IPS-NIHi7 (cell line): Measurements from ENCODE around the gene HAVCR1.
"Not testable (repeated sequence)": the region's sequence is repeated elsewhere in the genome, so short reads cannot be mapped to it uniquely, and the experiment has no call there.

Experiments
- DNase-seq: peaks from one replicate; pipeline ENCODE4 v3.0.0; 2012; ENCODE audit warnings: mixed read lengths; ENCODE audit errors: extremely low spot score

Gene HAVCR1

DNA sequence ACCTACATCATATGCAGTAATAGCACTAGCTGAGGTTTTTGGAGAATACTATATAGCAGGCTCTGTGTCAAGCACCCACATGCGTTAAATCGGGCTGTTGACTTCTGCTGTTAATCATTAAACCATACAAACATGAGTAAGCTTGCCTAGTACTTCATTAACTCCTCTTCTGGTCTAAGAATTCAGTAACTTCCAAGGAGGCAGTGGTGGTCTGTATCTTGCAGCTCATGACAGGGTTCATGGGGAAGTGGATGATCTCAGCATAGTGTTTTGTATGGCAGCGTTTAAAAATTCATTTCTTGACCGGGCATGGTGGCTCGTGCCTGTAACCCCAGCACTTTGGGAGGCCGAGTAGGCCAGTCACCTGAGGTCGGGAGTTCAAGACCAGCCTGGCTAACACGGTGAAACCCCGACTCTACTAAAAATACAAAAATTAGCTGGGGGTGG is at the start of gene HAVCR1:
Gene HAVCR1, minus strand, starts transcription at position 24 of the 447 bp plus-strand sequence. CDS start 1,173 bp downstream, outside the sequence.
- no peak for DNase-seq

DNA sequence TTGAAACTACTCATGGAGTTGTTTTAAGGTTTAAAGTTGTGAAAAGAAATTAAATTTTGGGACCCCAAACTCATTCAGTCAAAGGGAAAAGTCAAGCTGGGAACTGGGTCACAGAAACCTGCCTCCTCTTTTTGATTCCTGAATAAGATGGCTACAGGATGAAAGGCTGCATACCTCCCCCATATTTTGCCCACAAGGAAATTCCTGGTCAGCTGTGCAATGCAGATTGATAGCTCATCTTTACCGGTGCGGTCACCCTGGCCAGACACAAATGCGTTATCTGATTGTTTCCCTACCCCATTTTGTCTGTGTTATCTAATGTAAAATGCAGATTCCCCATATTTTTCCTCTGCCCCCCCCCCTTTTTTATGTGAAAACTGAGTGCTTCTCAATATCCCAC is 48.6 kb upstream of the HAVCR1 start:
- DNase-seq = no peak

DNA sequence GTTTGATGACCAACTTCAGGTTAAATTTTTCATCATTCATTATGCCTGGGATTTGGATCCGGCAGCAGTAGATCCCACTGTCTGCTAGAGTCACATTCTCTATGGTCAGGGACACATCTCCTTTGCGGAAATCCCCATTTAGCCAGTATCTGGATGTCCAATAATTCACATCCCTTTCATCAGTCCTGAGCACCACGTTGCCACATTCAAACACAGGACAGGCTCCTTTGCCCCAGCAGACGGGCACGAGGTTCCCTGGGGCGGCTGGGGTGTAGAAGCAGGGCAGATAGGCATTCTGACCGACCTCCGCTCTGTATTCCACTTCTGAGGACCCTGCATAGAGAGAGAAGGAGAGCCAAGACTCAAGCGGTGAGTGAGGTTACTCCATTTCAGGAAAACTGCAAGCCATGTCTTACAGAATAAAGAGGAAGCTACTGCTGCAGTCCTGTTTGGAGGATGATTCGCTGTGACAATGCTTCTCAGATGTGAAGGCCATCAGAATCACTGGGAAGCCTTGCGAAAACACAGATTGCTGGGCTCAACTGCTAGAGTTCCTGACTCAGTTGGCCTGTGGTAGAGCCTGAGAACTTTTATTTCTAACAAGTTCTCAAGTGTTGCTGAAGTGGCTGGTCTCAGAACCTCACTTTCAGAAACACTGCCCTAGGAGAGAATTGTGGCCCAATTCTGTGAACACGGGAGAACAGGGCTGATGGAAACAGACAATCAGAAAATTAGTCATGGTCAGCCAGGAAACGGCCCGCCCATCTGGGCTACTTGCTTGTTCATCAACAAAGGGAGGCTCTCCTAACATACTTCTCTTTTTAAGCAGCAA is 47.9 kb upstream of the HAVCR1 start:
- no peak for DNase-seq

DNA sequence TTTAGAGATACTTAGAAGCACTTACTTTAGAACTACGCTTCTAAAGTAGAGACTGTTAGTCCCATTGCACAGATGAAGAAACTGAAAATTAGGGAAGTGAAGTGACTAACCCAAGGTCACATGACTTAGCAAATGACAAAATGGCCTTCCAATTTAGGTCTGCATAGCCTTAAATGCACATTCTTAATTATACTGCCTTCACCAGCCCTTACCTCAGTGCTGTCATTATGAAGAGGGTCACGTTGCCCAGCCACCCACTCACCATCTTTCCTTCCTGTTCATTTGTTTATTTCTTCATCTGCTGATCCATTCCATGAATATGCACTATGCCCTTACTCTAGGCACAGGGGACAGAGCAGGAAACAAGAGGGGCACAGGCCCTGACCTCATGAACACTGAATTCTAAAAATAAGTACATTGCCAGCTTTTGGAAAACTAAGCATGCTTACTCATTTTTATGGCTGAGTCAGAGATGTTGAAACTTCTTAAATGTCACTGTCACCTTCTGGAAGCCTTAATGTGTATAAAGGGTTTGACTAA is 41.3 kb upstream of the HAVCR1 start:
- DNase-seq = no peak

DNA sequence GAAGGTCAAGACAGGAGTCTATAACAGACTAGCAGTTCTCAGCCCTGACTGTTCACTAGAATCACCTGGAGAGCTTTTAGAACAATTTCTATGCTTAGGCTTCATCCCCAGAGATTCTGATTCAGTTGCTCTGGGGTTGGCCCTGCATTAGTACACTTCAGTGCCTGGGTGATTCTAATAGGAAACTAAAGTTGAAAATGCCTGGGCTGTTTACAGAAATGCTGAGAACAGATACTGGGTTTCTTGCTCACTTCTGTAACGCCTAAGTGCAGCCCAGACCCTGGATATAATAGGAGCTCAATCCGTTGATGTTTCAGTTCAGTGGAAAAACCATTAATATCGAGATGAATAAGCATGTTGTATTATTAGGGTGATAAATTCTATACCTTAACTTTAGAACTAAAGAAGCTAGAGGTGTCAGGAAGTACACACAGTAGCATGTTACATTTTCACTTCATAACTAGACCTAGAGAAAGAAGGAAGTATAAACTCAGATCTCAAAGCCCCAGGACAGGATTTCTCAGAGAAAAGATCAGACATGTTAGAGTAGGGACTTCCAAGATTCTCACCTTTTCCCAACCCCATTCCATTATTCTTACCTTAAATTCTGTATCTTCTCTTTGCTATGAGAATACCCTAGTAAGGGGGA is 29.6 kb upstream of the HAVCR1 start:
- DNase-seq = no peak

DNA sequence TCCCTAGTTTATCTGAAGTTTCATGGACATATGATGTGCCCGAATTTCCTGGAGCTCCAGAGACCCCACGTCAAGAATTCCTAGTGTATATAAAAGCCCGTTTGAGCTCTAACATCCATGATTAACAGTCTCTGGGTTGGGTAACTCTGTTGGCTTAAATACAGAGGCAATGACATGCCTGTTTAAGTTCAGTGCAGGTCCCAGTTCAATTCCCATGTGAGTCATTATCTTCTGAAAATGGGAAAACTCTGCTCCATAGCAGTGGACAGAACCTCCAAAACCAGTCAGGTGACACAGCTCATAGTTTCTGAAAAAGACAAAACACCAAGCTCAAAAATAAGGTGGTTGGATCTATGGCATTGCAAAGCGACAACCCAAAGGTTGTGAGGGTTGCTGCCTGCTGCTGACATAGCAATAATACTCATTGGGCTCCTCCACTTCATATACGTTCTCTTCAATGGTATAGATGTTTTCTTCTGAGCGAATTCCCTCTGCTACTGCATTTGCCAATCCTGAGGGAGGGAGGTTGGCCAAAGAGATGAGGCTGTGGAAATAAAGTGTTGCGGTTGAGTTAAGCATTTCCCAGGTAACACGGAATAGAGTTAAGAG is 27.9 kb upstream of the HAVCR1 start:
- no peak for DNase-seq

DNA sequence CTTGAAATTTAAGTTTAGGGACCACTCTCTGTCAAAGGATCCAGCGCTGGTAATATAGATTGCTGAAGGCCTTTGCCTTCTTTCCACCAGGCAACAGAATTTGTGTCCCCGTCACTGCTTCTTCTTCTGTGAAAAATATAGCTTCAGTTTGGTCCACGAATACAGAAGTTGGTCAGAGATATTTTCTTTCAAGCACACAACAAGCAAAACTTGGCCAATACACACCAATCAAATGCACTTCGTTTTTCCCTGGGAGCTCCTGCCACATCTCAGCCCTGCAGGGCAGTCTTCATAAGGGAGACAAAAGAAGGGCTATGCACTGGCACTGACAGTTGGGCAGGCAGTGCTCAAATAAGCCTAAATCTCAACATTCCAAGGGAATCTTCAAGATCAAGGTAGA is 27.0 kb upstream of the HAVCR1 start:
- DNase-seq = no peak

DNA sequence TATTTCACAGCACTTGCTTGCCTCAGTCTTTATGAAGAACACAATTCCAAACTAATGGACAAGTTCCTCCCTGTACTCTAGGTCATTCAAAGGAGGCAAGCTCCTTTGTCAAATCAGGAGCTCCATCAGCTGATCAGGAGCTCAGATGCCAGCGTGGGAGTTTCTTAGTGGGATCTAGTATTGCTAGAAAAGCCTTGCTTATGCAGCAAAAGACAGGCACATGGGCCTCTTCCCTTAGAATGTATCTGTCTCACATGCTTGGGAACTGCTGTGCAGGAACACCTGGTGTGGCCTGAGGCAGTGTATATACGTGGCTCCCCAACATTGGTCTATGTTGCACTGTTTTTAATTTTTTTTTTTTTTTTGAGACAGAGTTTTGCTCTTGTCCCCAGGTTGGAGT is 21.4 kb upstream of the HAVCR1 start:
- DNase-seq = no peak

DNA sequence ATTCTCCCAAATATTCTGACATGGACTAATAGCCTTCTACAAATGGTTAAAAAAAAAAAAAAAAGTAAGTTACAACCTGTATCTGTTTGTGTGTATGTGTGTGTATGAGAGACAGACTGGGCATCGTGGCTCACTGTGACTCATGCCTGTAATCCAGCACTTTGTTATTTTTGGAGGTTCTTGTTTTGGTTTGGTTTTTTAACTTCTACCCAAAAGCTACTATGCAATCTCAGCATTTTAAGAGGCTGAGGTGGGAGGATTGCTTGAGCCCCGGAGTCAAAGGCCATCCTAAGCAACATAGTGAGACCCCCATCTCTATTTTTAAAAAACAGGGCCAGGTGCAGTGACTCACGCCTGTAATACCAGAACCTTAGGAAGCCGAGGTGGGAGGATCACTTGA is 17.6 kb upstream of the HAVCR1 start:
- no peak for DNase-seq

DNA sequence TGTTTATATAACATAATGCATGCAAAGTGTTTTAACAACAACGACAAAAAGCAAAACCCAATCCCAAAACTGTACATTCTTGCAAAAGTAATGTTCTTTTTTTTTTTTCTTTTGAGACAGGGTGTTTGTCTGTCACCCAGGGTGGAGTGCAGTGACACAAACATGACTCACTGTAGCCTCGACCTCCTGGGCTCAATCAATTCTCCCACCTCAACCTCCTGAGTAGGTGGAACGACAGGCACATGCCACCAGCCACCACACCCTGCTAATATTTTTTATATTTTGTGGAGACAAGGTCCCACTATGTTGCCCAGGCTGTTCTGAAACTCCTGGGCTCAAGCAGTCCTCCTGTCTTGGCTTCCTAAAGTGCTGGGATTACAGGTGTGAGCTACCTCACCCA is 13.6 kb upstream of the HAVCR1 start:
- no peak for DNase-seq

DNA sequence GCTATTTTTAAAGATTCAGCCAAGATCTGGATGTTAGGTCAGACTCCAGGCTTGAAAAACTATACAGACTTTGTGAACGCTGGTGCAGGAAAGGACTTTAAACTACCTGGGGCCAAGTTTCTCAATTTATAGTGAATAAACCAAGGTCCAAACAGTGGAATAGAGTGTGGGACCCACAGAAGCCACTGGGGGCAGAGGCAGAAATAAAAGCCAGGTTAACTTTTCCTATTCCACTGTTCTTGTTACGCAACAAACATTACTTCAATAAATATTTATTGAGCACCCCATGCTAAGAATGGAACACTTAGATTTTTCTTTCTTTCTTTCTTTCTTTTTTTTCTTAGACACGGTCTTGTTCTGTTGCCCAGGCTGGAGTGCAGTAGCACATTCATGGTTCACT is 11.0 kb upstream of the HAVCR1 start:
- DNase-seq = no peak

DNA sequence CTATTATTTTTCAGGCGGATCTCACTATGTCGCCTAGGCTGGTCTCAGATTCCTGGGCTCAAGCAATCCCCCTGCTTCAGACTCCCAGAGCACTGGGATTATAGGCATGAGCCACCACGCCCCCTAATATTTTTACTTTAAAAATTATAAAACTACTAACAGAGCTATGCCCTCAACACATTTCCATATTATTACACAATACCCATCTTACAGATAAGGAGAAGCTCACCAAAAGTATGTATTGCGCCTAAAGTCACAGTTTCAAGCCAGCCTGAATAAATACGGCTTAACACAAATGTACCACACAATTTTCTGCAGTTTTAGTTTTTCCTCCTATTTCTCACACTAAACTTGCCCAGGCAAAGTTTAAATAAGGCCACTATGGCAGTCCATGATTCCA is 9.9 kb upstream of the HAVCR1 start:
- no peak for DNase-seq

DNA sequence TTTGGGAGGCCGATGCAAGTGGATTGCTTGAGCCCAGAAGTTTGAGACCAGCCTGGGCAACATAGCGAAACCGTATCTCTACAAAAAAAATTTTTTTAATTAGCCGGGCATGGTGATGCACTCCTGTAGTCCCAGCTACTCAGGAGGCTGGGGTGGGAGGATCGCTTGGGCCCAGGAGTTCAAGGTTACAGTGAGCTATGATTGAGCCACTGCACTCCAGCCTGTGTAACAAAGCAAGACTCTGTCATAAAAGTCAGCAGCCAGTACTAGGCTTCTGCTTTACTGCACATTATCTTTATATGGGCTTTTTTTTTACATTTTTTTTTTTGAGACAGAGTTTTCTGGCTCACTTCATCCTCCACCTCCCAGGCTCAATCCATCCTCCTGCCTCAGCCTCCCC is 9.4 kb upstream of the HAVCR1 start:
- DNase-seq = no peak

DNA sequence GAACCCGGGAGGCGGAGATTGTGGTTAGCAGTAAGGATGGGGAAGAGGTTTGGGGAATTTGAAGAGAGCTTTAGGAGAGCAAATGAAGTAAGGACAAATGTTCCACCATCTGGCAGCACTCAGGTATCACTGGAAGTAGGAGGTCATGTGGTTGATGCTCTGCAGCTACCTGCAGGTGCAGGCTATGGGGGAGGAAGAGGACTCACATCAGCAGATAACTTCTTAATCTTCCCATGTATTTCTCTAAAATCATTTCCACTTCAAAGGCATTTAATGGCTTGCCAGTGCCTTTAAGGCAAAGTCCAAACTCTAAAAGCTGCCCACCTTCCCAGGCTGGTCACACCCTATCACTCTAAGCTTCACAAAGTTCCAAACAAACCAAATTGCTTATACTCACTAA is 8.1 kb upstream of the HAVCR1 start:
- no peak for DNase-seq

DNA sequence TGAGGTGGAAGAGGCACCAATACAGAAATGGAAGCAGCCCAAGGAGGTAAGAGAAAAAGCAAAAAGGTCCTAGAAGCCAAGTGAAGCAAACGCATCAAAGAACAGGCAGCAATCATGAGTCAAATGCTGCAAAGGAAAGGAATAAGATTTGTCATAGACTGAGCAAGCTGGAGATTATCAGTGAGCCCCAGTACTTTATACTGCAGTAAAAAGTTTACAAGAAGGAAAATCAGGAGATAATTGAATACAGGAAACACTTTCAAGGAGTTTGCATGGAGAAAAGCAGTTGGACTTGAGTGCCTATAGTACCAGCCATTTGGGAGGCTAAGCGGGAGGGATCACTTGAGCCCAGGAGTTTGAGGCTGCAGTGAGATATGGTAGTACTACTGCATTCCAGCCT is 7.2 kb upstream of the HAVCR1 start:
- no peak for DNase-seq

DNA sequence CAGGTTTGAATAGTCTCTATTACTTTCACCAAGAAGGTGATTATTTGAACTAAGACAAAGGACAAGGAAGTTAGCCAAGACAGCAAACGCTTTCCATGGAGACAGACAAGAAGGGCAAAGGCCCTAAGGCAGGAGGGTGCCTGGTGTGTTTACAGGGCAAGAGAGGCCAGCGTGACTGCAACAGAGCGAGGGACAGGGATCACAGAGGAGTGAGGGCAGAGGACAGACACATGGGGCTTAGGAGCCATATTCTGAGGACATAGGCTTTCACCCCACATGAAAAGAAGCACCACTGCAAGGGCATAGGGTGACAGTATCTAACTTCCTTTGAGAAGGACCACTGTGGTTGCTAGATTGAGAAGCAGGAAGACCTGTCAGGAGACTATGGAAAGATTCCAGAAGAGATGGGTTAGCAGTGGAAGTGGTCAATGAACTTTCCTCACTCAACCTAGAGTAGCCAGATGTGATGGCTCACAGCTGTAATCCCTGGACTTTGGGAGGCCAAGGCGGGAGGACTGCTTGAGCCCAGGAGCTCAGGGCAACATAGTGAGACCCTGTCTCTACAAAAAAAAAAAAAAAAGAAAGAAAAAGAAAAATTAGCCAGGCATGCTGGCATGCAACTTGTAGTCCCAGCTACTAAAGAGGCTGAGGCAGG is 5.0 kb upstream of the HAVCR1 start:
- DNase-seq = no peak

DNA sequence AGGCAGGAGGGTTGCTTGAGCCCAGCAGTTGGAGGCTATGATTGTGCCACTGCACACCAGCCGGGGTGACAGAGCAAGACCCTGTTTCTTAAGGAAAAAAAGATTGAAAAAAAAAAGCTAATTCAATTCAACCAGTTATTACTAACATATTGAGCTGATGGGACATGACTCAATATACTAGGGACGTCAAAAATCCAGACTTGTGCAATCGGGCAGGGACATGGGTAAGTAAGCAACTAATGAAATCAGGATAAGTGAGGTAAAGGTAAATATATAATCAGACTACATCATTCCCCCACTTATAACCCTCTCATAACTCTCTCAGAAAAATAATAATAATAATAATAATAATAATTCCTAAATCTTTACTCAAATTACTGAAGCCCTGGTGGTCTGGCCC is 975 bp upstream of the HAVCR1 start:
- DNase-seq = no peak

DNA sequence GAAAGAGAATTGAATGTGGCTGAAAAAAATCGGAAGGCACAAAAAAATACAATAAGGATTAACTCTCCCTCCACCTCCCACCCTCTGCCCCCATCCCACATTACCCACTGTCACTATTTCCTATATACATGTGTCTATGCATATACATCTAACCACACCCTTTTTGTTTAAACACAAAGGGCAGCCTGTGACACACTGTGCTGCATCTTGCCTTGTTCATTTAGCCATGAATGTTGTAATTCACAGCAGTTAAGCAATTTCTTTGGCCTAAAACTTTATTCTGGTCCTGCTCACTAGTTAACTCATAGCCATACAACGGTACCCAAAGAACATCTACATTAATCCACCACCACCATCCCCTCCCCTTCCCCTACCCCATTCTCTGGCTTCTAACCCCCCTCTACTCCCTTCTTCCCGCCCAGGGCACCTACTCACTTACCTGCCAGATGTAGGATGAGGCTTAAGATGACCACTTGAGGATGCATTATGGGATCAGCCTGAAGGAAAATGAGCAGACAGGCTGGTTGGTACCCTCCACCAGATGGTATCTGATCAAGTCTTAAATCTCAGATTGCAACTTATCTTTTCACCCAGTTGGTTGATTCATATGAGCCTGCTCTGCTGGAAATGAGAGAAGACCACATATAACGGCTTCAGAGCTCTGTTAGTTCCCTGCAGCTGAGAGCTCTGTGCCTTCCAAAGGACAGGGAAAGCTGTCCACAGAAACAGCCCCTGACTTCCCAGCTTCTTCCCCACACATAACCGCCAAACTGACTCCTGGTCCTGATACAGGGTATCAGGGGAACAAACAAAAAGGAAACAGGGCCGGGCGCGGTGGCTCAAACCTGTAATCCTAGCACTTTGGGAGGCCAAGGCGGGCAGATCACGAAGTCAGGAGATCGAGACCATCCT is 1.2 kb downstream of the HAVCR1 start:
- DNase-seq = no peak

DNA sequence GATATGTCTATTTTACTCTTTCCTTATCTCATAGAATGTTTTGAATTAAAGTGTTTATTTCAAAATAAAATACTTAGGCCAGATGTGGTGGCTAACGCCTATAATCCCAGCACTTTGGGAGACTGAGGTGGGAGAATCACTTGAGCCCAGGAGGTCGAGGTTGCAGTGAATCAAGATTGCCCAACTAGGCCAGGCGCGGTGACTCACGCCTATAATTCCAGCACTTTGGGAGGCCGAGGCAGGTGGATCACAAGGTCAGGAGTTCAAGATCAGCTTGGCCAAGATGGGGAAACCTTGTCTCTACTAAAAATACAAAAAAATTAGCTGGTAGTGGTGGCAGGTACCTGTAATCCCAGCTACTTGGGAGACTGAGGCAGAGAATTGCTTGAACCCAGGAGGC is 2.1 kb downstream of the HAVCR1 start:
- not testable (repeated sequence) for DNase-seq

DNA sequence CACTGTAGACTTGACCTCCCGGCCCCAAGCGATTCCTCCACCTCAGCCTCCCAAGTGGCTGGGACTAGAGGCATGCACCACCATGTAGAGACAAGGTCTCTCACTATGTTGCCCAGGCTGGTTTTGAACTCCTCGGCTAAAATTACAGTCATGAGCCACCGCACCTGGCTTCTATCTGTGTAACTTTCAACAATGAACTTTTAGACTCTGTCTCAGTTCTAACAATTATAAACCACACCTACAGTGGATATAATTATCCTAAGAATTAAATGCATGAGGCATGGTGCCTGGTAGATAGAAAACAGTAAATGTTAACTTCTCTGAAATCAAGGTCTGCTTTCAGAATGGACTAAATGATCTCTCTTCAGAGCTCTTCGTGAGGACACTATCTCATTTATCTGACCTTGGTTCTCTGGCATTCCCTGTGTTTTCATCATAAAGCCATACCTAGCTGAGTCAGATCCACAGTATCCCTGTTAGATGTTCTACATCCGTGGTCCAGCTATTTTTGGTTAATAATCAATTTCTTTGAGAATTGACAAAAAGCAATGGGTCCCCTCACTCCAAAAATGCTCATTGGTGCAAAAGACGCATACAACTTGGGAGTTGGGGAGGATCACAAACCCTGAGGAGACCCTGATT is 7.2 kb downstream of the HAVCR1 start:
- no peak for DNase-seq

DNA sequence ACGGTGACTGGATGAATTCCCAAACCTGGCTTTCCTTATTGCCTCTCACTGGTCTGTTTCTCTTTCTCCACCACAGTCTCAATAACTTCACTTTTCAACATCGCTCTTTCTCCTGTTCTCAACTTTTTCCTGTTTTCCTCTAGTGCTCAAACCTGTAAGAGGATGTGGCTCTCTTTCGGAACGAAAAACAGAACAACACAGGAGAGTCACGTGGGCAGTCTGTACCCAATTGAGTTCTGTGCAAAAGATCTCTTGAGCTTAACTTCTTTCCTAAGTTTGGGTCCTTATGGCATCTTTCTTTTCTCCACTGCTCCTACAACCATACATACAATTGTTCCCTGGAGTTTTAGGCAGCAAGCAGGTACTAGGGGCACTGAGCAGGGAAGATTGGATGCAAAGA is 8.9 kb downstream of the HAVCR1 start:
- DNase-seq = no peak
